GM19193 (cell line): ENCODE data around the gene MIA2.
A peak's percentile ranks its signal among the peaks of the same experiment; 100 is the strongest.

Experiments used
- POLR2A ChIP-seq: IDR thresholded peaks from 4 replicates; pipeline ENCODE4 v1.6.1; 2011; ENCODE audit not compliant: insufficient read depth, insufficient read length; ENCODE audit errors: extremely low read depth

Gene MIA2

DNA sequence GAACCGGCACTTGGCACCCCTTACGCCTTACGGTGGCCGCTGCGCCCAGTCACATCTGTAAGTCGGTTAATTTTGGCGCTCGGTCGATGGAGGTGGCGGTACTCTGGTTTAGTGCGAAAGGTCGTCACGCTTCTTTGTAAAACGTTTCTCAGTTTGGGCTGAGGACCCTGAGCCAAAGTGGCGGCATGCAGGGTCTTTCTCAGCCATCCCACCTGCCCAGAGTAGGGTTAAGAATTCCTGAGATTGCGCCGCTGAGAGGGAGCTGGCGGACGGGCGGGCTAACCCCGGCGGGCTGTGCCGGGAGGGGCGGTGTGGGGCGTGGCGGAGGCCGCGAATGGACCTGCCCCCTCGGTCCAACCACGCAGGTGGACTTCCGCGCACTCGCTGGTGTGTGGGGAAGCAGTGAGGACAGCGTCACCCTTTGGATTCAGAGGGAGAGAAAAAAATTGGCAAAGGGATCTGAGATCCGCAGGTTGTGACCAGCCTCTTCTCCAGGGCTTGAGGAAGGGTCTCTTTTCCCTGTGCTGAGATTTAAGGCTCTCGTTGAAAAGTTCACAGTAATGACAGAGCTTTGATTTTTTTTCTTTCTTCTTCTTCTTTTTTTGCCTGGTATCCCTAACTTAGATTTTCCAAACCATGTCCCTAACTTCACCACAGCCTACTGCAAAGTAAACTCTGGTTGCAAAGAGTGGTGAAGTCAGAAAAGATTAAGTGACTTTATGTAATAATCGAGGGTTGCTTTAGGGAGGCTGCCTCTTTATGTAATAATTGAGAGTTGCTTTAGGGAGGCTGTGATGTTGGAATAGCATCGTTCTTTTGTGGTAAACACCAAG, 199.1 kb downstream of the MIA2 start:
- peak; percentile 79 for TF ChIP-seq POLR2A

DNA sequence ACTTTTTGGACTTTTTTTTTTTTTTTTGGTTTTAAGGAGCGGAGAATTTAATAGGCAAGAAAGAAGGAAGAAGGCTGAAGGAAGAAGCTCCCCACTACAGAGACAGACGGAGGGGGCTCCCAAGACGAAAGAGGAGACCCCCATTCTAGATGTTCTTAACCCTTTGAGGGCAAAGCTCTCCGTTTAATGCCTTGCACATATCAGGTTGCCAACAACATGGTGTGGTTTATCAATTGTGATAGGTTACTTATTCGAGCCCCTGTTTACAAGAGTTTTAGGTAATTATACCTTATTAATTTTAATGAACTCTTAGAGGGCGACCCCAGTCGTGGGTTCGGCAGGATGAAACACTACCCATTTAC, 199.7 kb downstream of the MIA2 start:
- no peak for TF ChIP-seq POLR2A

GRCh38 chr14:39434401-39434800, 200.7 kb downstream of the MIA2 start:
- TF ChIP-seq POLR2A: no peak

- no peak for TF ChIP-seq POLR2A
Measured at GRCh38 chr14:39435241-39435640, 201.5 kb downstream of the MIA2 start.
